Brain microvascular endothelial cell (primary cell): ENCODE data around the gene SMAD6.

ENCODE experiments used
- DNase-seq: peaks from one replicate; pipeline ENCODE4 v3.0.0-alpha.2; 2020
- H3K27ac ChIP-seq: fragments of 250-450 bp; sonication (Bioruptor Pico); 2 replicates; pipeline ENCODE4 v1.5.1; 2020; ENCODE audit warnings: mild to moderate bottlenecking, moderate library complexity
- H3K27me3 ChIP-seq: fragments of 250-450 bp; sonication (Bioruptor Pico); replicated peaks from 2 replicates; pipeline ENCODE4 v1.5.1; 2020; ENCODE audit warnings: mild to moderate bottlenecking
- H3K36me3 ChIP-seq: fragments of 250-450 bp; sonication (Bioruptor Pico); replicated peaks from 2 replicates; pipeline ENCODE4 v1.5.1; 2020; ENCODE audit warnings: mild to moderate bottlenecking
- H3K4me3 ChIP-seq: 2 replicates; pipeline ENCODE4 v1.5.1; 2011; ENCODE audit warnings: low read depth, mild to moderate bottlenecking, control low read depth, low read length, moderate library complexity
- CTCF ChIP-seq: IDR thresholded peaks from 2 replicates; pipeline ENCODE4 v1.5.1; 2011; ENCODE audit warnings: low read depth, mild to moderate bottlenecking, moderate library complexity, low read length, control low read depth, inconsistent platforms; ENCODE audit errors: missing control alignments
- in situ Hi-C: cut with HindIII; loops from 2 replicates; pipeline ENCODE4 v1.10.0; 2017; ENCODE audit warnings: low sequenced_read_pairs, low pct_ligation_motif_present

The SMAD6 gene

GRCh38 chr15:66780973-66781718 is 79.1 kb downstream of the SMAD6 start:
- no peak for DNase-seq
- no peak for TF ChIP-seq CTCF
- Histone ChIP-seq H3K27ac (no peak overlapping the region), H3K27me3 (no peaks in the 10 kb centered on the region), H3K4me3 (no peak overlapping the region), H3K36me3 (no peaks in the 10 kb centered on the region)
- in situ Hi-C loops = no loop called here

- no peaks in the 10 kb centered on the region for H3K27me3 ChIP-seq
- no peak overlapping the region for H3K4me3 ChIP-seq
- no peak for DNase-seq
- TF ChIP-seq CTCF = no peak
- in situ Hi-C loops = no loop called here
- H3K27ac ChIP-seq = no peak overlapping the region
- H3K36me3 ChIP-seq = no peaks in the 10 kb centered on the region
These were observed 80.7 kb downstream of the SMAD6 start for GRCh38 chr15:66782785-66783184.

- Histone ChIP-seq H3K27ac (no peak overlapping the region), H3K27me3 (no peaks in the 10 kb centered on the region), H3K36me3 (no peaks in the 10 kb centered on the region), H3K4me3 (no peak overlapping the region)
- DNase-seq = no peak
- in situ Hi-C loops = no loop called here
- TF ChIP-seq CTCF = no peak
These were observed 81.3 kb downstream of the SMAD6 start for GRCh38 chr15:66783314-66783713.

GRCh38 chr15:66783725-66784124 is 81.7 kb downstream of the SMAD6 start:
- no peak for DNase-seq
- no peak for TF ChIP-seq CTCF
- Histone ChIP-seq H3K27me3 (no peaks in the 10 kb centered on the region), H3K36me3 (no peaks in the 10 kb centered on the region), H3K4me3 (no peak overlapping the region), H3K27ac (no peak overlapping the region)
- in situ Hi-C loops = no loop called here

GRCh38 chr15:66784174-66784573 is 82.1 kb downstream of the SMAD6 start:
- DNase-seq = no peak
- no peak for TF ChIP-seq CTCF
- Histone ChIP-seq H3K27me3 (no peaks in the 10 kb centered on the region), H3K36me3 (no peaks in the 10 kb centered on the region), H3K27ac (no peak overlapping the region), H3K4me3 (no peak overlapping the region)
- in situ Hi-C loops = no loop called here

GRCh38 chr15:66785637-66786036 is 83.6 kb downstream of the SMAD6 start:
- in situ Hi-C loops = no loop called here
- H3K27ac ChIP-seq = peak overlapping the region; percentile 23
- H3K36me3 ChIP-seq = no peaks in the 10 kb centered on the region
- peak; percentile 67 for DNase-seq
- H3K4me3 ChIP-seq = no peak overlapping the region
- no peaks in the 10 kb centered on the region for H3K27me3 ChIP-seq
- no peak for TF ChIP-seq CTCF
